ENCODE data around the gene NCOA7.
"Not testable (repeated sequence)": the region's sequence is repeated elsewhere in the genome, so short reads cannot be mapped to it uniquely, and the experiment has no call there.

Gene NCOA7

GRCh38 chr6:125882243-125882642 lies 91.5 kb downstream of the NCOA7 start:
- no peak for DNase-seq

DNA sequence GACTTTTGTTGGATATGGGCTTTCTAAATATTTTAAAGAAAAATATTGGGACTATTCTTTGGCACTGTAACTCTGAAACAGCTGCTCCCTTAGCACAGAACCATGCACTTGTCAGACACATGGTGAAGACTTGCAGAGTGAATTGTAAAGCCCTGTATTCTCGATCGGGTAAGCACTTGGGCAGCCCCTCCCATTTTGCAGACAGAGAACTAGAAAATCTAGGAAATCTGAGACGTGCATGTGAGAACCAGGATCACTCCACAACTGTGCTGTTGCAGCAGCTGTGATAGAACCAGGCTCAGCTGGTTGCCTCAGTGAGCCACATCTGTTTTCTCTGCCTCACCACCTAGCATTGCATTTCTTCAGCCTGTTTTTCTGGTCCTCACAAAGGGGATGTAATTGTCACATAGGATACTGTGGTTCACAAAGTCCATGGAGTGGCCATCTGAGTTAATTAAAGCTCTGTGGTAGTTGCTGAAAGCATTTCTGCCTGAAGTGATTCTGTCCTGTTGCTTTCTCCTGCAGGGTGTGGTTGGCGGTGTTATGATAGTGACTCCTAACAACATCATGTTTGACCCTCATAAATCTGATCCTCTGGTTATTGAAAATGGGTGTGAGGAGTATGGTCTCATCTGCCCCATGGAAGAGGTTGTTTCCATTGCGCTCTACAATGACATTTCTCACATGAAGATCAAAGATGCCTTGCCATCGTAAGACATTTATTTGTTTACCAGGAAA lies 94.0 kb downstream of the NCOA7 start:
- no peak for DNase-seq

DNA sequence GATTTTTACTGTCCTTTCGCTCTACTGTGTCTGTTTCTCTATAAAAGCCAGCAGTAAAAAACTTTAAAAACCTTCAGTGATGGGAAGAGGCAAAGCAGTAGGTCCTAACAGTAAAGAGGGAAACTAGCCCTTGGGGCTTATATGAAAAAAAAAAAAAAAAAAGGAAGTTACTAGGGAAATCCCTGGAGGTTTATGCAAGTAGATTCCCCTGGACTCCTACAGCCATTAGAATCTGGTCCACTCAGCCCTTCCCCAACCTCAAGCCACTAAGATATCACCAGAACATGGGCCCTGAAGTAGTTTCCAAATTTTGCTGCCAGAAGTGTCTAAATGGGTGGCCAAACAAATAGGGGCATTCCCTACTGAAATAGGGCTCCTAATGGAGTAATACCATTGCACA lies 95.3 kb downstream of the NCOA7 start:
- DNase-seq: no peak

- no peak for DNase-seq
Observed at GRCh38 chr6:125886914-125887313, 96.2 kb downstream of the NCOA7 start.

GRCh38 chr6:125887372-125887771 lies 96.6 kb downstream of the NCOA7 start:
- DNase-seq: no peak

GRCh38 chr6:125888989-125889656 lies 98.4 kb downstream of the NCOA7 start:
- peak; percentile 9 to 28 for DNase-seq

DNA sequence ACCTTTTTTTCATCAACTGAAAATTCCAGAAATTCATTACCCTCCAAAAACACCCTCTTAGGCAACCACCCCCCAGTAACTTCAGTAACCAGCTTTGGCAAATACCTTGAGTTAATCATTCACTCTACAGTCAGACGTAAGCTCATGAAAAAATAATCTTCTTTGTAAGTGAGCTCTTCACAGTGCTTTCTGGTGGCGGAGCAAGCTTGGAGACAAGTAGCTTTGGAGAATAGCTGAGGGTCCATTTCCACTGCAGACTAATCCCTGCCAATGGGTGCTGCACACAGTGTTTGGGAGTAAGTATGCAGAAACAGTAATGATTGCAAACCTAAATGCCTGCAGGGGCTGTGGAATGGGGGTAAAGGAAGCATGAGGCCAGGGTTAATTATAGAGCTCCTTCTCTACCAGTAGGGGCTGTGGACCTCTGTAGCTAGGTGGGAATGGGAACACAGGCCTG lies 109.0 kb downstream of the NCOA7 start:
- no peak for DNase-seq

DNA sequence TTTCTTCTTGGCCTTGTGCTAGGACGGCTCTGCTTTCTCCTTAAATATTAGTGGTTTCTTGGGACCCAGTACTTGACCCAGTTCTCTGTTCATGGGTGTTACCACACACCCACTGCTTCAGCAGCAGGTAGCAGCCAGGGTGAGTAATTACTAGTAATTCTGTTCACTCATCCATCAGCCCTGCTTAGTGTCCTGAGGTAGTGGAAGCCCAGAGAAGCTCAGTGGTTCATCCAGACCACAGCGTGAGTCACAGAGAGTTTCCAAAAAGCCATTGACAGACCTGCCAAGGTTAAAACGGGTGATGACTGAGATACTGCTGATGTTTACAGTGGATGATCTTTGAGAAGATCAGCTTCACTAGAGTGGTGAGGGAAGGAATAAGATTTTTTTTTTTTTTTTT lies 114.1 kb downstream of the NCOA7 start:
- DNase-seq: peak; percentile 53 to 55

DNA sequence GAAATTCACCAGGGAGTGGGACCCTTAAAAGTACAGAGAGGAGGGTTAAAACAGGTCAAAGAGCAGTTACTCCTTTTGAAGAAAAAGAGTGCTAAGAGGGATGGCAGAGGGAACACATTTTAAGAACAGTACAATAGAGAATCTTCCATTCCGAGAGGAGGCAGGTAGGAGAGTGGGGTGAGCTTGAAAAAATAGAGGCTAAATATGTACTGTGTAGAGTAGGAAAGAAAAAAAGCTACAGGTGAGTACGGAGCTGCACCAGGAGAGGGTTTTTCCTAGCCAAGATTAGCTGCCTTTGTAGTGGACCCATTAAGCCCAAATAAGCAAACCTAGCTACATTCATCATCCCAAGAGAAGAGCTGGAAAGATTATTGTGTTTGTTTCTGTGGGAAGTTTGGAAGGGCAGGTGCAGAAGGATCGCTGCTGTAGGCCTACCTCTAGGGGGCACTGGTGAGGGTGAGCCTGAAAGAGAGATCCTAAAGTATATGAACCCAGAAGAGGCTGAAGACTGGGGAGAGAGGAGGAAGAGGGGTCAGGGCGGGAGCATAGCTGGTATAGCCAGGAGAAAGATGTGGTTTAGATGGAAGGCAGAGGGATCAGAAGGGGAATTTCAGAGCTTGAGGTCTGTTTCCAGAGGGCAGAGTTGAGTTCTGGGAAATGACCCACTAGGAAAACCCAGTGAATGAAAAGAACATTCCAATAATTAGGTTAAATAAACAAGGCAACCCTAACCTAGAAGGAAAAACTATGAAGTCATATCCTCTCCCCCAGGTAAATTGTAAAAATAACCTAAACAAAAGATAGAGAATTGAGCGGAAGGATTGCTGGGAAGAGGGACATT lies 115.6 kb downstream of the NCOA7 start:
- peak; percentile 48 to 62 for DNase-seq

- DNase-seq: no peak
Observed at GRCh38 chr6:125910527-125910926, 119.8 kb downstream of the NCOA7 start.

DNA sequence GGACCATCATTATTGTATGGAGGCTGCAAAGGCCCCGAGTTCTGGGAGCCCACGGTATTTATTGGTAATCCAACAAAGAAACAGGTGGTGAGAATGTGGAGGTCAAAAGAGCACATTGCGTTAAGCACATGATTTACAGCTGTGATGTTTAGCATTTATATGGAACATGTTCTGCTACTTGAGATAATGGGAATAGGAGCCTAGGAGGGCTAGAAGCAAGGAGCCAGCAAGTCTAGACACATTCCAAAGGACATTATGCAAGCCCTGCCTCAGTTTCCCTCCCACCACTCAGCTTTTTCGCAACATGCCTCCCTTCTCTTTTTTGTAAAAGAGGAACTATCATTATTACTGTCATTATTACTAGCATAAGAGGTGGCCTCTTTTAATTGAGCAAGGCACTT lies 120.3 kb downstream of the NCOA7 start:
- DNase-seq: not testable (repeated sequence)

GRCh38 chr6:125912430-125912829 lies 121.7 kb downstream of the NCOA7 start:
- not testable (repeated sequence) for DNase-seq

- DNase-seq: no peak
Observed at GRCh38 chr6:125913145-125913544, 122.4 kb downstream of the NCOA7 start.

DNA sequence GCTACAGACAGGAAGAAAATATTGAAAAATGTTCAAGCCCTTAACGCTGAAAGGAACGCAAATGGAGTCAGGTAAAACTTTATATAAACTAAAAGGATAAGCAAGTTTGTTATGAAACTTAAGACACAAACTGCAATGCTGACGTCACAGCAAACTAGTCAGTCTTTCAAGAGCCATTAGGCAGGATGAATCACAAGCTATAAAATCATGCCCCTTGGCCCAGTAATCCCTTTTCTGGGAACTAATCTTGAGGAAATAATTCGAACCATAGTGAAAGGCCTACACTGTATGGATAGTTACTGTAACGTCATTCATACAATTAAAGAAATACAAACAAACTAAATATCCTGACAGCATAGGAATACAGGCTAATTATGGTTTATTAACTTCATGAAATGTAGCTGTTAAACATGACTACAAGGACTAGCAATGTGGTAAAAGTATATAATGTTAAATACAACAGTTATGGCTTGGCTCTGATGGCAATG lies 123.1 kb downstream of the NCOA7 start:
- no peak for DNase-seq

DNA sequence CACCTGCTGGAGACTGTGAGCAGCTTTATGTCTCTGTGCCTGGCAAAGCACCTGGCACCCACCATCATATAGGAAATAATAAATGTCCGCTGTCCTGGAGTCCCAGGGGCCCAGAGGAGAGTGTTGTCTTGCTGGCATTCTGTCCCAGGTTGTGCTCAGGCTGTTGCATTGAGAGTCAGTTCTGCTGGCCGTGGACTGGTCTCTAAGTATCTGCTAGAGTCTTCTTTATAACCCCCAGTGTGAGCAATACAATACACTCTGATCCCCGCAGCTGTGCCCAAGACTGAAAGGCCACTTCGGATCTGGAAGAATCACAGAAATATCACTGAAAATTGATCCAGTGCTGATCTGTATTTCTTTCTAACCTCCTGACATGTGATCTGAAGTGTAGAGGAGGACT lies 127.5 kb downstream of the NCOA7 start:
- DNase-seq: no peak

GRCh38 chr6:125918681-125919566 lies 128.2 kb downstream of the NCOA7 start:
- peak; percentile 35 to 47 for DNase-seq

GRCh38 chr6:125919618-125920017 lies 128.9 kb downstream of the NCOA7 start:
- no peak for DNase-seq

- no peak for DNase-seq
Observed at GRCh38 chr6:125922322-125922860, 131.6 kb downstream of the NCOA7 start.

DNA sequence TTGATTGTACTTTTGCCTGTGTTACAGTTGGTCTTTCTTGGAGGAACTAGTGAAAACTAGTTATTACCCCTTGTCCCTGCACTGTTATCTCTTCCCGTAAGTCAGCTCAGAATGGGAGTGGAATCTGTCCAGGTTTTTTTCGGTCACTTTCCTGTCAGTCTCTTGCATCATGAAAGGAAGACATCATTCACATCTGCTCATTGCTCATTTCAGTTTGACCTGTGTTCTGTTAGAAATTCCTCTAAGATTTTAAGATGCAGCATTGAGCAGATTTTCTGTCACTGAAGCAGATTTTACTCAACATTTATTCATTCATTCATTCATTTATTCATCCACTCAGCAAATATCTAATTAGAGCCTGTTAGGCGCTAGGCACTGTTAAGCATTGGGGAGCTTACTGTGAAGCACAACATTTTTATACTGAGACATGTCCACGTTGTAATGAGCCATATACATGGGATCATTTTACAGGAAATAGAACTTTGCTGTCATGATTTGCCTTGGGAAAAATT lies 132.7 kb downstream of the NCOA7 start:
- DNase-seq: no peak

- DNase-seq: no peak
Observed at GRCh38 chr6:125924169-125924568, 133.4 kb downstream of the NCOA7 start.

GRCh38 chr6:125924697-125925358 lies 134.1 kb downstream of the NCOA7 start:
- no peak for DNase-seq

All from activated CD4-positive, alpha-beta T cell treated with anti-CD3 and anti-CD28 coated beads for 4 hours (primary cell).